T-cell (primary cell): ENCODE results near the gene SLC39A12. TPM values are rescaled to one million over a fixed set of nuclear protein-coding genes. Genes with fewer than 3 reads are reported as not detected.
"Not testable (repeated sequence)": the region's sequence is repeated elsewhere in the genome, so short reads cannot be mapped to it uniquely, and the experiment has no call there.

Experiments
- ATAC-seq, 4 experiments: fragments of 200-7000 bp in 3 of 4; fragments of 150-1000 bp in 1 of 4; cut with Tn5 transposase; replicated peaks in 1 of 4; 1 replicate in 3 of 4; 2 replicates in 1 of 4; pipeline ENCODE4 v1.10.0; 2021; ENCODE audit warnings: moderate library complexity in 3 of 4, mild to moderate bottlenecking in 2 of 4, moderate number of reproducible peaks in 1 of 4
- CTCF ChIA-PET, 2 donors: fragments of 300-600 bp; sonication (Branson Sonifier 250); formaldehyde crosslinking; loops; one replicate each; lab custom pipeline; 2022; ENCODE audit warnings: antibody characterized with exemption in 2 of 2; lab: Charles Lee
- POLR2A ChIA-PET, 2 donors: fragments of 300-600 bp; sonication (Branson Sonifier 250); formaldehyde crosslinking; loops; one replicate each; lab custom pipeline; 2022; ENCODE audit warnings: antibody characterized with exemption in 2 of 2; lab: Charles Lee
- DNase-seq, 35 experiments: peaks; one replicate each; pipeline versions ENCODE4 v3.0.0 to v3.0.0-alpha.2; 2013 to 2023
- H3K27ac ChIP-seq: one replicate; pipeline ENCODE4 v1.5.1; 2013; ENCODE audit warnings: low read length
- H3K27me3 ChIP-seq, 2 experiments: replicated peaks in 1 of 2; 1 replicate in 1 of 2; 2 replicates in 1 of 2; pipeline versions ENCODE4 v1.6.1 to v1.7.0; 2013; ENCODE audit warnings: low read length in 1 of 2, mixed read lengths in 1 of 2; ENCODE audit not compliant: control insufficient read depth in 2 of 2, insufficient read depth in 2 of 2; ENCODE audit errors: extremely low read depth in 1 of 2
- H3K36me3 ChIP-seq, 2 donors: 1 replicate in 1 of 2; 2 replicates in 1 of 2; pipeline versions ENCODE4 v1.6.1 to v1.7.0; 2013; ENCODE audit warnings: low read length in 1 of 2; ENCODE audit not compliant: control insufficient read depth in 2 of 2, insufficient read depth in 1 of 2; ENCODE audit errors: extremely low read depth in 1 of 2
- H3K4me1 ChIP-seq, 2 experiments: 1 replicate in 1 of 2; 2 replicates in 1 of 2; pipeline versions ENCODE4 v1.6.1 to v1.7.0; 2013; ENCODE audit warnings: low read length in 2 of 2, mixed read lengths in 1 of 2; ENCODE audit not compliant: insufficient read depth in 2 of 2, control insufficient read depth in 1 of 2; ENCODE audit errors: extremely low read depth in 1 of 2
- H3K4me3 ChIP-seq, 2 donors: 1 replicate in 1 of 2; 2 replicates in 1 of 2; pipeline versions ENCODE4 v1.5.1 to v1.7.0; 2013; ENCODE audit warnings: mild to moderate bottlenecking in 2 of 2, low read length in 1 of 2, moderate library complexity in 1 of 2; ENCODE audit not compliant: control insufficient read depth in 1 of 2; ENCODE audit errors: extremely low read depth in 1 of 2
- H3K9me3 ChIP-seq: 2 replicates; pipeline ENCODE4 v1.7.0; 2013
- H3K27ac Mint-ChIP-seq, 2 donors: one replicate each; pipeline ENCODE4 v1.8.0; 2020 to 2021; ENCODE audit warnings: mild to moderate bottlenecking in 2 of 2, mixed read lengths in 2 of 2
- H3K27me3 Mint-ChIP-seq, 2 donors: one replicate each; pipeline ENCODE4 v1.8.0; 2021 to 2022; ENCODE audit warnings: mixed read lengths in 2 of 2
- H3K36me3 Mint-ChIP-seq: one replicate; pipeline ENCODE4 v1.8.0; 2021; ENCODE audit warnings: mixed read lengths
- H3K4me1 Mint-ChIP-seq, 3 donors: one replicate each; pipeline ENCODE4 v1.8.0; 2020 to 2022; ENCODE audit warnings: mixed read lengths in 3 of 3, mild to moderate bottlenecking in 1 of 3
- H3K4me3 Mint-ChIP-seq, 3 donors: one replicate each; pipeline ENCODE4 v1.8.0; 2020 to 2022; ENCODE audit warnings: mild to moderate bottlenecking in 3 of 3, mixed read lengths in 3 of 3, moderate library complexity in 3 of 3
- H3K9me3 Mint-ChIP-seq, 3 donors: one replicate each; pipeline ENCODE4 v1.8.0; 2020 to 2022; ENCODE audit warnings: mixed read lengths in 3 of 3
- WGBS: methylation state at CpG from one replicate; pipeline ENCODE4 v1.1.5; 2013; ENCODE audit warnings: missing lambda C conversion rate; ENCODE audit not compliant: insufficient coverage; 5-methylcytosine and 5-hydroxymethylcytosine counted together
- total RNA-seq, 35 experiments: library from RNA in 6 of 35; stranded (reverse) in 6 of 35; fragments of 120-200 nt in 1 of 35; gene quantifications; one replicate each; pipeline versions ENCODE4 v1.2.1 to v1.2.4 and lab custom pipeline; 2013 to 2026

Gene SLC39A12
- total RNA-seq, 5 donors from 2014 or later (not counting 1 experiment from before 2014, with no cell fraction given) = not detected

GRCh38 chr10:17923728-17924127 is 28.0 kb upstream of the SLC39A12 start:
- H3K9me3 ChIP-seq = no peaks in the 10 kb centered on the region
- Mint-ChIP-seq H3K27me3 (no peaks in the 10 kb centered on the region), H3K27ac (no peak overlapping the region), H3K4me3 (no peak overlapping the region), H3K9me3 (peaks cover 0 to 9% (median 0%) of the 10 kb centered on the region in 3 donors), H3K4me1 (no peaks in the 10 kb centered on the region), H3K36me3 (no peaks in the 10 kb centered on the region)
- no peaks in the 10 kb centered on the region for H3K36me3 ChIP-seq
- no peaks in the 10 kb centered on the region for H3K4me1 ChIP-seq
- no peak overlapping the region for H3K4me3 ChIP-seq
- DNase-seq = no peak
- CTCF ChIA-PET = no interaction called here
- WGBS = 59% methylated on average over 4 of the region's 4 CpGs
- POLR2A ChIA-PET = interaction anchor here in 1 of 2 donors (0.6 kb wide), 1 partner anchor 10 kb away, joined by 3 read pairs; no protein-coding TSS in a partner anchor
- no peak overlapping the region for H3K27ac ChIP-seq
- no peak for ATAC-seq
- H3K27me3 ChIP-seq = no peaks in the 10 kb centered on the region

- ChIA-PET POLR2A (no interaction called here), CTCF (no interaction called here)
- H3K36me3 ChIP-seq = no peaks in the 10 kb centered on the region
- WGBS = no CpG with 5 or more reads among the region's 3 CpGs
- Mint-ChIP-seq H3K36me3 (no peaks in the 10 kb centered on the region), H3K4me1 (no peaks in the 10 kb centered on the region), H3K27me3 (peaks cover 0 to 18% of the 10 kb centered on the region in 2 donors), H3K27ac (no peak overlapping the region), H3K9me3 (no peaks in the 10 kb centered on the region), H3K4me3 (no peak overlapping the region)
- ATAC-seq (no peak), DNase-seq (no peak)
- no peak overlapping the region for H3K4me3 ChIP-seq
- no peak overlapping the region for H3K27ac ChIP-seq
- H3K4me1 ChIP-seq = no peaks in the 10 kb centered on the region
- H3K27me3 ChIP-seq = no peaks in the 10 kb centered on the region
- H3K9me3 ChIP-seq = no peaks in the 10 kb centered on the region
Observed at GRCh38 chr10:17943033-17943745, 8.5 kb upstream of the SLC39A12 start.

GRCh38 chr10:17950269-17950668 is 1.4 kb upstream of the SLC39A12 start:
- ATAC-seq, H3K4me3 Mint-ChIP-seq, H3K9me3 Mint-ChIP-seq, DNase-seq, H3K4me1 Mint-ChIP-seq, H3K27ac Mint-ChIP-seq, POLR2A ChIA-PET, H3K36me3 ChIP-seq, H3K4me3 ChIP-seq, H3K4me1 ChIP-seq, H3K36me3 Mint-ChIP-seq, H3K27me3 Mint-ChIP-seq, H3K27ac ChIP-seq, H3K9me3 ChIP-seq, H3K27me3 ChIP-seq: not testable (repeated sequence)
- CTCF ChIA-PET = interaction anchor here in 1 of 2 donors (0.5 kb wide), 1 partner anchor 44 kb away, joined by 3 read pairs; no protein-coding TSS in a partner anchor
- 92% methylated on average over 4 of the region's 7 CpGs for WGBS

- Histone ChIP-seq H3K27me3 (no peaks in the 10 kb centered on the region), H3K36me3 (no peaks in the 10 kb centered on the region), H3K4me3 (no peak overlapping the region), H3K4me1 (no peaks in the 10 kb centered on the region), H3K9me3 (no peaks in the 10 kb centered on the region), H3K27ac (no peak overlapping the region)
- no peak overlapping the region for H3K4me3 Mint-ChIP-seq
- POLR2A ChIA-PET = no interaction called here
- peaks cover 0 to 3% (median 0%) of the 10 kb centered on the region in 3 donors for H3K9me3 Mint-ChIP-seq
- H3K27me3 Mint-ChIP-seq = peaks cover 3 to 10% of the 10 kb centered on the region in 2 donors
- DNase-seq (no peak), ATAC-seq (no peak)
- CTCF ChIA-PET = interaction anchor here in 1 of 2 donors (0.5 kb wide), 1 partner anchor 44 kb away, joined by 3 read pairs; no protein-coding TSS in a partner anchor
- no peaks in the 10 kb centered on the region for H3K36me3 Mint-ChIP-seq
- 84% methylated on average over 20 of the region's 22 CpGs for WGBS
- H3K4me1 Mint-ChIP-seq = no peaks in the 10 kb centered on the region
- no peak overlapping the region for H3K27ac Mint-ChIP-seq
Observed at GRCh38 chr10:17950726-17951125, 992 bp upstream of the SLC39A12 start.

GRCh38 chr10:17954372-17954771 is 2.7 kb downstream of the SLC39A12 start:
- H3K4me3 ChIP-seq, H3K27me3 Mint-ChIP-seq, H3K9me3 ChIP-seq, H3K4me1 Mint-ChIP-seq, H3K4me1 ChIP-seq, H3K36me3 Mint-ChIP-seq, H3K36me3 ChIP-seq, H3K9me3 Mint-ChIP-seq, DNase-seq, H3K27ac ChIP-seq, H3K4me3 Mint-ChIP-seq, CTCF ChIA-PET, H3K27me3 ChIP-seq, H3K27ac Mint-ChIP-seq, ATAC-seq, POLR2A ChIA-PET: not testable (repeated sequence)
- WGBS = no CpG with 5 or more reads among the region's 10 CpGs

- ChIA-PET POLR2A (no interaction called here), CTCF (interaction anchor here in 1 of 2 donors (0.6 kb wide), 1 partner anchor 1622 kb away, joined by 3 read pairs; no protein-coding TSS in a partner anchor)
- peaks cover 0 to 3% of the 10 kb centered on the region in 2 donors for H3K27me3 Mint-ChIP-seq
- peaks cover 0 to 5% (median 3%) of the 10 kb centered on the region in 3 donors for H3K9me3 Mint-ChIP-seq
- H3K4me1 Mint-ChIP-seq = no peaks in the 10 kb centered on the region
- DNase-seq (no peak), ATAC-seq (no peak)
- H3K9me3 ChIP-seq = no peaks in the 10 kb centered on the region
- H3K36me3 ChIP-seq = no peaks in the 10 kb centered on the region
- H3K4me1 ChIP-seq = no peaks in the 10 kb centered on the region
- no peaks in the 10 kb centered on the region for H3K36me3 Mint-ChIP-seq
- H3K4me3 Mint-ChIP-seq = no peak overlapping the region
- H3K27me3 ChIP-seq = no peaks in the 10 kb centered on the region
- H3K27ac Mint-ChIP-seq = no peak overlapping the region
- H3K27ac ChIP-seq = no peak overlapping the region
- 100% methylated on average over 2 of the region's 2 CpGs for WGBS
- no peak overlapping the region for H3K4me3 ChIP-seq
Observed at GRCh38 chr10:17954861-17955260, 3.1 kb downstream of the SLC39A12 start.
